Measurements from ENCODE around the gene KCNK1. TPM values are rescaled to one million over a fixed set of nuclear protein-coding genes. Genes with fewer than 3 reads are reported as not detected.

The KCNK1 gene
- total RNA-seq, 2 donors from 2014 or later = 31.2 to 48.0 TPM

- Histone ChIP-seq H3K36me3 (no peaks in the 10 kb centered on the region), H3K9ac (ENCODE audit: low read depth in 2 of 2, low read length in 2 of 2) (no peak overlapping the region), H3K27me3 (no peaks in the 10 kb centered on the region), H3K4me3 (no peak overlapping the region), H3K4me1 (no peaks in the 10 kb centered on the region), H3K27ac (no peak overlapping the region), H3K9me3 (no peaks in the 10 kb centered on the region)
- no peak for DNase-seq
- TF ChIP-seq CTCF (IDR thresholded peaks at IDR 0.05) = no peak
- intact Hi-C loops (cut with DNase I) = no loop called here
Measured at GRCh38 chr1:233638513-233638912, 24.6 kb downstream of the KCNK1 start.

GRCh38 chr1:233639611-233640010 lies 25.7 kb downstream of the KCNK1 start:
- intact Hi-C loops (cut with DNase I) = no loop called here

GRCh38 chr1:233640179-233640578 lies 26.3 kb downstream of the KCNK1 start:
- Histone ChIP-seq H3K36me3 (no peaks in the 10 kb centered on the region), H3K4me3 (no peak overlapping the region), H3K9me3 (no peaks in the 10 kb centered on the region), H3K27ac (no peak overlapping the region), H3K27me3 (no peaks in the 10 kb centered on the region), H3K4me1 (no peaks in the 10 kb centered on the region), H3K9ac (ENCODE audit: low read depth in 2 of 2, low read length in 2 of 2) (no peak overlapping the region)
- TF ChIP-seq CTCF (IDR thresholded peaks at IDR 0.05) = no peak
- intact Hi-C loops (cut with DNase I) = no loop called here
- DNase-seq = no peak

More at GRCh38 chr1:233639611-233640010, 25.7 kb downstream of the KCNK1 start:
- Histone ChIP-seq H3K9me3 (no peaks in the 10 kb centered on the region), H3K27me3 (no peaks in the 10 kb centered on the region), H3K4me3 (no peak overlapping the region), H3K4me1 (no peaks in the 10 kb centered on the region), H3K36me3 (no peaks in the 10 kb centered on the region), H3K9ac (ENCODE audit: low read depth in 2 of 2, low read length in 2 of 2) (no peak overlapping the region), H3K27ac (no peak overlapping the region)
- TF ChIP-seq CTCF (IDR thresholded peaks at IDR 0.05) = no peak
- no peak for DNase-seq

GRCh38 chr1:233641029-233641428 lies 27.1 kb downstream of the KCNK1 start:
- intact Hi-C loops (cut with DNase I) = no loop called here
- H3K27ac ChIP-seq = no peak overlapping the region
- no peaks in the 10 kb centered on the region for H3K27me3 ChIP-seq
- no peak overlapping the region for H3K9ac ChIP-seq (ENCODE audit: low read depth in 2 of 2, low read length in 2 of 2)
- no peak for TF ChIP-seq CTCF (IDR thresholded peaks at IDR 0.05)
- H3K9me3 ChIP-seq = no peaks in the 10 kb centered on the region
- no peak overlapping the region for H3K4me3 ChIP-seq
- DNase-seq = no peak
- no peaks in the 10 kb centered on the region for H3K4me1 ChIP-seq
- H3K36me3 ChIP-seq = no peaks in the 10 kb centered on the region

GRCh38 chr1:233647073-233647472 lies 33.2 kb downstream of the KCNK1 start:
- no peaks in the 10 kb centered on the region for H3K36me3 ChIP-seq

More at GRCh38 chr1:233647073-233647472, 33.2 kb downstream of the KCNK1 start:
- no peak overlapping the region for H3K27ac ChIP-seq
- no peaks in the 10 kb centered on the region for H3K4me1 ChIP-seq
- no peaks in the 10 kb centered on the region for H3K27me3 ChIP-seq
- intact Hi-C loops (cut with DNase I) = no loop called here
- TF ChIP-seq CTCF (IDR thresholded peaks at IDR 0.05) = no peak
- H3K9me3 ChIP-seq = no peaks in the 10 kb centered on the region
- H3K9ac ChIP-seq (ENCODE audit: low read depth in 2 of 2, low read length in 2 of 2) = no peak overlapping the region
- no peak for DNase-seq
- no peak overlapping the region for H3K4me3 ChIP-seq
